RPMI8226 (cell line): ENCODE measurements around the gene IFNLR1.
"Not testable (repeated sequence)": the region's sequence is repeated elsewhere in the genome, so short reads cannot be mapped to it uniquely, and the experiment has no call there.

Experiments
- DNase-seq: peaks from one replicate; pipeline ENCODE4 v3.0.0-alpha.2; 2015

Gene IFNLR1

DNA sequence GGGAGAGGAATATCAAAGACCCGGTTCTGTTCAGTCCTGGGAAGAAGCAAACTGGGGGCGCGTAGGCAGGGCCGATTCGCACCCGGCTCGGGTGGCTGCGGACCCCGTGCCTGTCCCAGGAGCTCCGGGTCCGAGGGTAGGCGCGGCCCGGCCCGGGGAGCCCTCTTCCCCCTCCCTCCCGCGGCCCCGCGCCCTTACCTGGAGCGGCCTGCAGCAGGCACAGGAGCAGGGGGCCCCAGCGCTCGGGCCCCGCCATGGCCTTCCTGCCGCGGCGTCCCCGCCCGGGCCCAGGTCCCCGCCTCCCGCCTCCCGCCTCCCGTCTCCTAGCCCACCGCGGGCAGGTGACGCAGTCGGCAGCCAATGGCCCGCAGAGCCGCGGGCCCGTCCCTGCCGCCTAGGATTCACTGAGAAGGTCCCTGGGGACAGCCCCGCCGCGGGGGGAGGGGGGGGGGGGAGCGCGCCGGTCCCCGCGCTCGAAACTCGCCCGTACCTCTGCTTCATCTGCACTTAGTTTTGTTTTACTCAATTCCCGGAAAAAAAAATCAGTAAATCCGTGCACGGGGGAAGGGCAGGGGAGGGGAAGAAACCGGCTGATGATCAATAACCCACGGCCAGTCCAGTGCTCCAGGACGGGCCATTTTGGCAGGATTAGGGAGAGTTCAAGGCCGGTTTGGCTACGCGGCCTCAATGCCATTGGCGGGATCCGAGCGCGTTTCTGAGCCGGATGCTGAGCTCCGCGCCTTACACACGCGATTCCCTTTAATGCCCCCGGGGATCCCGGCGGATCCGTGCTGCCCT is at the start of gene IFNLR1:
TSS of gene IFNLR1 (minus strand) at position 297 of the 798 bp plus-strand sequence. CDS start at position 256, 41 bp downstream.
- DNase-seq, result peak; percentile 86

DNA sequence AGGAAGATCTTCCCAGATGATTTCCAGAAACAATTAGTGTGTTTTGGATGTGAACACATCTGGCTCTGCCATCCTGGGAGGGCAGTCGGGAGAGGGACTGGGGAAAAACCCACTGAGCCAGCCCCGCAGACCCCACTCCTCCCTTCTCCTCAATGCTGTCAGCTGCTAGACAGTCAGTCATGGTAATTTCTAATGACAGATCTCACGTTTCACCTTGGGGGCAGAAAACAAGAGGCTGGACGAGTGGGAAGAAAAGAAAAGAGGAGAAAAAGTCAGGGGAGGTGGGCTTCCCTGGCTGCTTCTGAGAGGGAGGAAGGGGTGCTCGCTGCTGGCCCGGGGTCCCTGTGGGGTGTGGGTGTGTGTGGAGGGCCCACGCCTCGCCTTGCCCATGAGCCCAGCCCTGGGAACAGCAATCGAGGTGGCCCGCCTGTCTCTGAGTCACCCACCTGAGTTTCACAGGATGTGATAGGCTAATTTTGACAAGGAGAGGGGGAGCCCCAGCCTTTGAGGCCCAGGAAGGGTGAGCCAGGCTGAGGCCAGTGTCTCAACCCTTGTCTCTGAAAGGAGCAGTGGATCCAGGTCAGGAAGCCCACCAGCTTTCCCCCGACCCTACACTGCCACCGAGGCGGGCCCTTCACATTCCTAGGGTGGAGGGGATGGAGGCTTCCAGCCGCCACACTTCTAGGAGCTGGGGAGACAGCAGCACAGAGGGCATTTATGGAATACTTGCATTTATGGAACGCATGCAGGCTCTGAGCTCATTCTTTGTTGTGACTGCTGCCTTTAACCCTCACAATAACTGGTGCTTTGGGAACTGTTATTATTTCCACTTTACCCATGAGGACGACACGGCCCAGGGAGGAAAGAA is 49.1 kb upstream of the IFNLR1 start:
- no peak for DNase-seq

DNA sequence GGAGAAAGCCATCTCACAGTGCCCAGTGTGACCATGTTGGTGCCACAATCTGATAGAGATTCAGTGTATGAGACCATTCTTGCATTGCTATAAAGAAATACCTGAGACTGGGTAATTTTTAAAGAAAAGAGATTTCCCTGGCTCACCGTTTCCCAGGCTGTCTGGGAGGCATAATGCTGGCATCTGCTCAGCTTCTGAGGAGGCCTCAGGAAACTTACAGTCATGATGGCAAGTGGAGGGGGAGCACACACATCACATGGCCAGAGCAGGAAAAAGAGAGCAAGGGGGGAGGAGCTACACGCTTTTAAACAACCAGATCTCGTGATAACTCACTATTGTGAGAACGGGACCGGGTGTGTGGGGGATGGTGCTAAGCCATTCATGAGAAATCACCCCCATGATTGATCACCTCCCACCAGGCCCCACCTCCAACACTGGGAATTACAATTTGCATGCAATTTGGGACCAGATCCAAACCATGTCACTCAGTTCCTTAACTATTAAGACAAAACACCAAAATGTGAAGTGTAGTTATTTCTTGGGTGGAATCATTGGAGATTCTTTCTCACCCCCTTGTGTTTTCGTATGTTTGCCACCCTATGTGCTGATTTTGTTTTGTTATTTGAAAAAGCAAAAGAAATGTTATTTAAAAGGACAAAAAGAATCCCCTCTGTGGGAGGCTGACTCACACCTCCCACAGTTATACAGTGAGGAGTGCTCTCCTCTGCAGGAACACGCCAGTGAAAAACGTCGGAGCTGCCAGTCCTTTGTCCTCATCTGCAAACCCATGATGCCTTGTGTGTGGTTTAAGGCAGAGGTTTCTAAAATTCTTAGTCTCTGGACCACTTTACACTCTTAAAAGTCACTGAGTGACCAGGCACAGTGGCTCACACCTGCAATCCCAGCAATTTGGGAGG is 46.9 kb upstream of the IFNLR1 start:
- DNase-seq, result no peak

DNA sequence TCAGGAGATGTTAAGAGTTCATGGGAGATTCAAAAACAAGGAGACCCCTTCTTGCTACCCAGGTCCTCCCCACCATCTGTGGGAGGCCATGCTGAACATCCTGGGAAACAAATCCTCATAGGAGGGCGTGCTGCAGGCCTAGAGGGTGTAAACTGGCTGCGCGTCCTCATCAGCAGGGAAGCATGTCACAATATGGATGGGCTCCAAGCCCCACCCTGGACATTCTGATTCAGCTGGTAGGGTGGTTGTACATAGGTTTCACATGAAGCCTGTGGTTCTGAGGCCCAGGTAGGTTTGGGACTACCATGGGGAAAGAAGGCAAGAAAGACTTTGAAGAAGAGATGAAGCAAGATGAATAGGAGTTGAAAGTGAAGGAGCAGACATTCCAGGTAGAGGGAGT is 44.6 kb upstream of the IFNLR1 start:
- DNase-seq, result no peak

DNA sequence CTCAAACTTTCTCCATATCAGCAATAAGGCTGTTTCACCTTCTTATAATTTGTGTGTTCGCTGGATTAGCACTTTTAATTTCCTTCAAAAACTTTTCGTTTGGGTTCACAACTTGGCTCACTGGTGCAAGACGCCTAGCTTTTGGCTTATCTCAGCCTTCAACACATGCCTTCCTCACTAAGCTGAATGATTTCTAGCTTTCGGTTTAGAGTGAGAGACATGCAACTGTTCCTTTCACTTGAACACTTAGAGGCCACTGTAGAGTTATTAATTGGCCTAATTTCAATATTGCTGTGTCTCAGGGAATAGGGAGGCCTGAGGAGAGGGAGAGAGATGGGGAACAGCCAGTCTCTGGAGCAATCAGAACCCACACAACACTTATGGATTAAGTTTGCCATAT is 41.2 kb upstream of the IFNLR1 start:
- DNase-seq, result no peak

DNA sequence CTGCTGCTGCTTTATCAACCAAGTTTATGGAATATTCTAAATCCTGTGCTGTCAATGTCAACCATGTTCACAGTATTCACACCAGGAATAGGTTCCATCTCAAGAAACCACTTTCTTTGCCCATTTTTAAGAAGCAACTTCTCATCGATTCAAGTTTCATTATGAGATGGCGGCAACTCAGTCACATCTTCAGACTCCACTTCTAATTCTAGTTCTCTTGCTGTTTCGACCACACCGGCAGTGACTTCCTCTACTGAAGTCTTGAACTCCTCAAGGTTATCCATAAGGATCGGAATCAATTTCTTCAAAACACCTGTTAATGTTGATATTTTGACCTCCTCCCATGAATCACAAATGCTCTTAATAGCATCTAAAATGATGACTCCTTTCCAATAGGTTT is 39.7 kb upstream of the IFNLR1 start:
- DNase-seq, result no peak

DNA sequence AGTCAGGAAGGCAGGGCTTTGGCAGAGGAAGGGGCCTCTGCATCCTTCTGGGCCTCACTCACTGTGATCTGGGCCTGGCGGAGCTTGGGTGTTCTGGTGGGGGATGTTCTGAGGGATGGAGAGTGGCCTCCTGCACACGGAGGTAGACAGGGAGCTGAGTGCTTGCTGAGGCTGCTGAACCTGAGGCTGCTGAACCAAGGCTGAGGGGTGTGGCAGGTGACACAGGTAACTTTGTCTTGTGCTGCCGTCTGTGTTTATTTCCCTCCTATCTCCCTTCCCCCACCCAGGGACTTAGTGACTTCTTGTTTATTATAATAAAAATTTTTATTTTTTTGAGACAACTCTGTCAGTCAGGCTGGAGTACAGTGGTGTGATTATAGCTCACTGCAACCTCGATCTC is 37.7 kb upstream of the IFNLR1 start:
- DNase-seq, result no peak

DNA sequence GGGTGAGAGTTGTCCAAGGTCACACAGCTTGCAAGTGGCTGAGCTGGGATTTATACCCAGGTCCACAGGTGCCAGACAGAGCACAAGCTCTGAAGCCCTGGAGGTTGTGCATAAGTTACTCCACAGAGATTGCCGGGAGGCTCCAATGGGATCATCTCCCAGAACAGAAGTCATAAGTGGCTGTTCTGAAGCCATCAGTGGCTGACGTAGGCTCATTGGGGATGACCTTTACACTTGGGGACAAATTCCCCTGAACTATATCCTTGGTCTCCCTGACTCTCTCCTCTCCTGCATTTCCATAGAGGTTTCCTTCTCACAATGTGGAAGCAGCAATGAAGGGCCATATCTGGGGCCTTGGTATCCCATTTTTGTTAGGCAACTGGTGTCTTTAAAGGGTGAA is 37.0 kb upstream of the IFNLR1 start:
- no peak for DNase-seq

DNA sequence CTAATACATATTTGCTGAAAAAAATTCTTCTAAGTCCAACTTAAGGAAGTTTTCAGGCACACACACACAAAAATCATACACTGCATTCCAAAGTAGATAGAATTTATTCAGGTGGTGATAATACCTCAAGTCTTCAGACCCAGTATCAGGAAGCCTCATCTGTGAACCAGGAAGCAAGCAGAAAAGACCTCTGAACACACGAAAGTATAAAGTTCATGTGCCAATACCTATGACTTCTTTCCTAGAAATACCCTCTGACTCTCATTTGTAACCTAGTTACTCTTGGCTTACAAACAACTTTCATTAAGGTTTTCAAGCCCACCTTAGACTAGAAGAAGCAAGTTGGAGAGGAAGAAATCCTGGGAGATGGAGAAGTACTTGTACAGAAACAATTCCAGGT is 35.7 kb upstream of the IFNLR1 start:
- no peak for DNase-seq

DNA sequence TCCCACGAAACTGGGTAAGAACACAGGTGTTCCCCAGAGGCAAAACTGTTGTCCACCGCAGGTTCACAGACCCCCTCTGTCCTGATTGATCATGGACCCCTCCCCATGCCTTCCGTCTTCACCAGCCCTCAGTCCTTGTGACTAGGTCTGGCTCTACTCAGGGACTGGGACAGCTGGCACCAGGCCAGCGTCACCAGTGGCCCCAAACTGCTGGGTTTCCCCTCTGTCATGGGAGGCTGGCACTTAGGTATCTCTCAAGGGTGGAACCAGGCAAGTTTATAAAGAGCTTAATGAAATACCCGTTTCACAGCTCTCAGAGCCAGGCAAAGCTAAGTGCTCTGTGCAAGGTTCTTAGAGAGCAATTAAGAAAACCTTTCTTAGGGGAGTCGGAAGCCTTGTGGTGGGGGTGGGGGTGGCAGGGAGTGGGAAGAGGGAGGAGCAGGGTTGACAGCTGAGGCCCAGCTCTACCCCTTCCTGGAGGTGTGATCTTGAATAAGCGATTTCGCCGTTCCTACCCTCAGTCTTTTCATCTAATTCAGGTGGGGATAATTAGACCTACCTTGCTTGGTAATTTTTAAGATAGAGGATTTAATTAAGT is 35.0 kb upstream of the IFNLR1 start:
- DNase-seq, result no peak

DNA sequence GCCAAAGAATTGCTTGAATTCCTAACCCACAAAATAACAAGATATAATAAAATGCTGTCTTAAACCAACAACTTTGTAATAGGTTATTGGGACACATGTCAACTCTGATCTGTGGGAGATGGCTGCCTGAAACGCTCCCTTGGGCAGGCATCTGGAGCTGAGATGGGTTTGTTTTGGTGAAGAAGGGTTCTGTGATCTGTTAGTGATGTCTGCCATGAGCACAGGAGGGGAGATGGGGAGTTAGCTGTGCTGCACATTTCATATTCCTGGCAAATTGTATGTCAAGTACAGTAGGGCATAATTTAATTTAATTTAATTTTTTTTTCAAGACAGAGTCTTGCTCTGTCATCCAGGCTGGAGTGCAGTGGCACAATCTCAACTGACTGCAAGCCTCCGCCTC is 34.2 kb upstream of the IFNLR1 start:
- DNase-seq, result no peak

DNA sequence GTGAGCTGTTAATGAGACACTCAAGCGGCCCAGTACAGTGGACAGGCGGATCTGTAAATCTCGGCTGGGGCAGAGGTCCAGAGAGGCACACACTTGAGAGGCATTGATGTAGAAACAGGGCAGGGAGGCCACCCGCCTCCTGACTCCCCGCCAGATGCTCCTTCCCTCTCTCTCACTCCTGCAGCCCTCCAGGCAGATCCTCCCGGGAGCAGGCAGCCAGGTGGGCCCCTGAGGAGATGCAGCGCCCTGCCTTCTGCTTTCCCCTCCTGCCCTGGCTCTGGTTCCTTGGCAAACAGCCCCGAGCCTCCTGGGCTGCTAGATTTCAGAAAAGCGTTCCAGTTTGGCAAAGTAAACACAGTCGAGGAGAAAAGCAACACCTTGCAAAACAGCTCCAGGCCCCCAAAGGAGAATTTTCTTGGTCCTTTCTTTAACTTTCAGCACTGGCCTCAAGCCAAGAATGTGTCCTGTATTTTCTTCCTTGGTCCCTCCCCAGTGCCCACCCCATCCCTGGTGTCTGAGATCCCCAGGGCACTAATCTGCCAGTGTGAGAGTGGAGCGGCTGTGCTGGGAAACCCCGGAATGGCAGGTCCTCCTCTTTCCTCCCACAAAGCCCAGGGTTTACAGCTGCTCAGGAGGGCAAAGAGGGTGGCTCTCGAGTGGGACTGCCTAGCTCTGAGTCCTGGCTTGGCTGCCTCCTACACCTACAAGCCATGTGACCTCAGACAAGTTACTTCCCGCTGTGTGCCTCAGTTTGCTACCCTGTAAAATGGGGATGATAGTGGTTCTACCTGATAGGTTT is 29.4 kb upstream of the IFNLR1 start:
- DNase-seq, result no peak

DNA sequence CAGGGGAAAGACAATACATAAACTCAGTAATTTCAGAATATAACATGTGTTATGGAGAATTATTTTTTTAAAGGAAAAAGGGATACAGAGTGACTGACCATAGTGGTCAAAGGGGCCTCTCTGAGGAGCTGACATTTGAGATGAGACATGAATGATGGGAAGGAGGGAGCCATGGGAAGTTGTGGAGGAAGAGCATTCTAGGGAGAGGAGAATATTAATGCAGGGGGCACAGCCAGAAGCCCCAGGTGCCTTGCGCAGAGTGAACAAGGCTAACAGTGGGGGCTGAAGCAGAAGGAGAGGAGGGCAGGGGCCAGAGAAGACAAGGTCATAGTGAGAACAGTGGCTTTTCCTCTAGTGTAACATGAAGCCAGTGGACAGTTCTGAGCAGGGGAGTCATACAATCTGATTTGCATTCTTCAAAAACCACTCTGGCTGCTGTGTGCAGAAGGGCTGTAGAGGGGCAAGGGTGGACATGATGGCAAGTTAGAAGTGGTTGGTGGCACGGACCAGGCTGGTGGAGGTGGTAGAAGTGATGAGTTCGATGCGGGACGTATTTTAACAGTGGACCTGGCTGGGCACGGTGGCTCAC is 28.2 kb upstream of the IFNLR1 start:
- DNase-seq, result no peak

DNA sequence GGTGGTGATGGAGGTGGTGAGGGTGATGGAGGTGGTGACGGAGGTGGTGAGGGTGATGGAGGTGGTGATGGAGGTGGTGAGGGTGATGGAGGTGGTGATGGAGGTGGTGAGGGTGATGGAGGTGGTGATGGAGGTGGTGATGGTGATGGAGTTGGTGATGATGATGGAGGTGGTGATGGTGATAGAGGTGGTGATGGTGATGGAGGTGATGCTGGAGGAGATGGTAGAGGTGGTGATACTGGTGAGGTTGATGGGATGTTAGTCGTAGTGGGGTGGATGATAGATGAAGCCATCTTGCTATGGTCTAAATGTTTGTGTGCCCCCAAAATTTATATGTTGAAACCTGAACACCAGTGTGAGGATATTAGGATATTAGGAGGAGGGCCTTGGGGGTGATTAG is 25.3 kb upstream of the IFNLR1 start:
- no peak for DNase-seq

DNA sequence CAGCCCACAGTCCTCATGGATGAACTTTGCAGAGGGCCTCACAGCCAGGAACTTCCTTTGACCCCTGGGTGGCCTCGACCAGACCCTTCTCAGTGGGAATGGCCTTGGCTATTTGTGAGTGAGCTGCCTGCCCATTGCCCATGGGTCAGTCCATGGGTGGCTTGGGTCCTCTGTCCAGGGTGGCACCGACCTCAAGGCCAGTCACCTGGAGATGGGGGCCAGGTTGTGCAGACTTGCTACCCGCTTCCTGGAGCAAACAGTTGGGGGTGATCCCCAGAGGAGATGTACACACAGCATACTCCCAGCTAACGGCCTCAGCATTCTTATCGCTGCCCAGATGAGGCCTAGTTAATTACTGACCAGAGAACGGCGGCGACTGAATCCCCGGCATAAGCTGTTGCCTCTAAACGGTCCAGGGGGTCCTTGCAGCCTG is 23.1 kb upstream of the IFNLR1 start:
- no peak for DNase-seq

DNA sequence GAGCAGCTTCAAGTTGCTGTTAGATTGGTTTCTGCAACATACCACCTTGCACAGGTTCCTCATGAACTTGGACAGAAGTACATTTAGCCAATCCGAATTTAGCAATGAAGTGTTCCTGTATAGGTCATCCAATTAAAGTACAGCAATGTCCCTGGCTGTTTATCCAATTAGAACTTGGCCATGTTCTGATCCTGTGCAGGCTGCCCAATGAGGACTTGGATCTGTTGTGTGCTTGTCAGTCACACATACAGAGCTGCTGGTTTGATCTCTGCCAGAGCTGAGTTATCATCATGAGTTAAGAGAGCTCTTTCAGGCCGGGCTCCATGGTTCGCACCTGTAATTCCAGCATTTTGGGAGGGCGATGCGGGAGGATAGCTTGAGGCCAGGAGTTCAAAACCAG is 22.0 kb upstream of the IFNLR1 start:
- DNase-seq, result no peak

DNA sequence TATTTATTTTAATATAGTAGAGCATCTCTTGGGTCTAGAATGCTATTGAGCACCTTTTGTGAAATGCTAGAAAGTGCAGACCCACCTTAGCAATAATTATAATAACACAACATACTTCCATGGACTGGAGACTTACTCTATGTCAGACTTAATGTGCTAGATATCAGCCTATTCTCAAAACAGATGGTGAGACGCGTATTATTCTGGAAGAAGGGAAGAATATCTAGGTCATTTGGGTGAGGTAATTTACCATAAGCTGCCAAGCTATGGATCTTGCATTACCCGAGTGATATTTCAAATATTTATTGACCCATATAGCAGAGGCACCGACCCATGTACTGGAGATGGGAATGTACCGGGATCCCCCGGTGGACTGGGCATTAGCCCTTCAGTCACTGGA is 20.6 kb upstream of the IFNLR1 start:
- DNase-seq, result no peak

DNA sequence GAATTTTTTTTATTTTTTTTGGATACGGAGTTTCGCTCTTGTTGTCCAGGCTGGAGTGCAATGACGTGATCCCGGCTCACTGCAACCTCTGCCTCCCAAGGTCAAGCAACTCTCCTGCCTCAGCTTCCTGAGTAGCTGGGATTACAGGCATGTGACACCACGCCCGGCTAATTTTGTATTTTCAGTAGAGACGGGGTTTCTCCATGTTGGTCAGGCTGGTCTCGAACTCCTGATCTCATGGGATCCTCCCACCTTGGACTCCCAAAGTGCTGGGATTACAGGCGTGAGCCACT is 20.3 kb upstream of the IFNLR1 start:
- DNase-seq, result not testable (repeated sequence)

DNA sequence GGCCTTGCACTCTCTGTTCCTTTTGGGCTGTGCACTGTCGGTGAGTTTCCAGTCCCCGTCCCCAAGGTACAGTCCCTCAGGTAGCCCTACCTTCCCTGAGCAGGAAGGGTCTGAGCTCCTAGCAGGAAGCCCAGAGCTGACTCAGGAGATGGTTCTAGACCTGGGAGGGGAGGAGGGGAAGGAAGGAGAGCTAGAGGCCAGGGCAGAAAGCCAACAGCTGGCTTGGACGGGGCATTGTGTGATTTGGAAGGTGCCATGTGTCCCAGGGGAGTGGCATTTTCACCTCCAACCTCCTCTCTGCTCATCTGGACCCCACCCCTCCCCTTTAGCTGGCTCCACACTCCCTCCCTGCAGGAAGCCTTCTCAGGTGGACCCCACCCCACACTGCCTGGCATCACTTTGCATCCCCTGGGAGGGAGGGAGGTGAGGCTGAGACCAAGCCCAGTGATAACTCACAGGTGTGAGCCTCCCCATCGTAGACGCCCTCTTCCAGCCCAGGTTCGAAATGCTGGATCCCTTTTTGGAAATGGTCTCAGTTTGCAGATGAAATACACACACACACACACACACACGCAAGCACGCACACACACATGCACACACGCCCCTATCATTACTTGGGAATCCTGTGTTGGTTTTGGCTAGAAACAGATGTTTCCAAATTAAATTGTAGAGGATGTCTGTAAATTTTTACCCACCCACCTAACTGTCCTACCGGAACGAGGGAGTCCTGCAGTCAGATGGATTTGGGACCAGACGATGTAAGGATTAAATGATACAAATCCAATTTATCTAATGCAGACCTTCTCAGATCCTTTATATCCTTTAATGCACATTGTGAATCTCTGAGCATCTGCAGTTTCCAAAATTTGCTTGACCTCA is 19.7 kb upstream of the IFNLR1 start:
- DNase-seq, result peak; percentile 87

DNA sequence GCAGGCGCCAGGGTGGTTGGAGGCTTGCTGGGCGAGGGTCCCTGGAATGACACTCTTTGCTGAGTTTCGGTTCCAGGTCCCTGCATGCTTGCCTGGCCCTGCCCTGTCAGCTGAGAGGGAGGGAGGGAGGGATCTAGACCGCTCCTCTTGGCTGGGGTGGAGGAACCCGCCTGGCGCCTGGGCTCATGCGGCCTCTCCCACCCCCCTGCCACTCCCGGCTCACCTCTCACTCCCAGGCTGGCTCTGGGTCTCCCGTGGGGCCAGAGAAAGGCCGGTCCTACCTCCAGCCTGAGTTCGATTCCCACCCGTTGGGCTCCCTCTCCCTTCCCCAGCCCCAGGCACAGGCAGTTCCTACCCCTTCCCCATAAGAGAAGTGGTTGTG is 19.0 kb upstream of the IFNLR1 start:
- peak; percentile 69 for DNase-seq
